Fibroblast of mammary gland (primary cell): ENCODE results near the gene DCHS1.

Experiments used
- DNase-seq: peaks from one replicate; pipeline ENCODE4 v3.0.0-alpha.2; 2010; ENCODE audit warnings: low read depth
- H3K4me3 ChIP-seq: 2 replicates; pipeline ENCODE4 v1.5.1; 2011; ENCODE audit warnings: low read depth, mild to moderate bottlenecking, low read length, moderate library complexity; ENCODE audit not compliant: control insufficient read depth
- TF ChIP-seq, protein P1 (sequence below): conservative IDR thresholded peaks from 2 replicates; pipeline ENCODE4 v1.5.1; 2011; ENCODE audit warnings: low read depth, low read length, inconsistent platforms; ENCODE audit not compliant: control insufficient read depth, insufficient read depth

The DCHS1 gene

DNA sequence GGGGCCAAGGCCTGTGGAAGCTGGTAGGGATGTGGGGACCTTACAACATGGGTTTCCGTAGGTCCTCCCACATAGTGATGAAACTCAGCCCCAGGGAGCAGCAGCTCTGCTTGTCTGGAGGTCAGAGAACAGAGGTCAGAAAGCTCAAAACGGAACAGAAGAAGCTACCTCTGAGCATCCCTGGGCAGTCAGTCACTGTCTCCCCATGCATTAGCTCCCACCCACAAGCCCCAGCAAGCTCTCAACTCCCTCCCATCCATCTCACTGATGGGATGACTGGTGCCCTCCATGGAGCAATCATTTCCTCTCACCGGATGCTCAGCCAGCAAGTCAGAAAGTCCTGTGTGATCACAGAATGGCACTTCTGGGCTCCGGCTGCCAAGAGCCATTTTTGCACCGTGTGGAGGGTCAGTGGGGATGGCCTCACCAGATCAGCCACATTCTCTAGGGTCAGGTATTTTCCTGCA, 38.3 kb downstream of the DCHS1 start:
- TF ChIP-seq, protein P1, sequence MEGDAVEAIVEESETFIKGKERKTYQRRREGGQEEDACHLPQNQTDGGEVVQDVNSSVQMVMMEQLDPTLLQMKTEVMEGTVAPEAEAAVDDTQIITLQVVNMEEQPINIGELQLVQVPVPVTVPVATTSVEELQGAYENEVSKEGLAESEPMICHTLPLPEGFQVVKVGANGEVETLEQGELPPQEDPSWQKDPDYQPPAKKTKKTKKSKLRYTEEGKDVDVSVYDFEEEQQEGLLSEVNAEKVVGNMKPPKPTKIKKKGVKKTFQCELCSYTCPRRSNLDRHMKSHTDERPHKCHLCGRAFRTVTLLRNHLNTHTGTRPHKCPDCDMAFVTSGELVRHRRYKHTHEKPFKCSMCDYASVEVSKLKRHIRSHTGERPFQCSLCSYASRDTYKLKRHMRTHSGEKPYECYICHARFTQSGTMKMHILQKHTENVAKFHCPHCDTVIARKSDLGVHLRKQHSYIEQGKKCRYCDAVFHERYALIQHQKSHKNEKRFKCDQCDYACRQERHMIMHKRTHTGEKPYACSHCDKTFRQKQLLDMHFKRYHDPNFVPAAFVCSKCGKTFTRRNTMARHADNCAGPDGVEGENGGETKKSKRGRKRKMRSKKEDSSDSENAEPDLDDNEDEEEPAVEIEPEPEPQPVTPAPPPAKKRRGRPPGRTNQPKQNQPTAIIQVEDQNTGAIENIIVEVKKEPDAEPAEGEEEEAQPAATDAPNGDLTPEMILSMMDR, result no peak
- peak overlapping the region; percentile 2 for H3K4me3 ChIP-seq
- peak; percentile 35 for DNase-seq

DNA sequence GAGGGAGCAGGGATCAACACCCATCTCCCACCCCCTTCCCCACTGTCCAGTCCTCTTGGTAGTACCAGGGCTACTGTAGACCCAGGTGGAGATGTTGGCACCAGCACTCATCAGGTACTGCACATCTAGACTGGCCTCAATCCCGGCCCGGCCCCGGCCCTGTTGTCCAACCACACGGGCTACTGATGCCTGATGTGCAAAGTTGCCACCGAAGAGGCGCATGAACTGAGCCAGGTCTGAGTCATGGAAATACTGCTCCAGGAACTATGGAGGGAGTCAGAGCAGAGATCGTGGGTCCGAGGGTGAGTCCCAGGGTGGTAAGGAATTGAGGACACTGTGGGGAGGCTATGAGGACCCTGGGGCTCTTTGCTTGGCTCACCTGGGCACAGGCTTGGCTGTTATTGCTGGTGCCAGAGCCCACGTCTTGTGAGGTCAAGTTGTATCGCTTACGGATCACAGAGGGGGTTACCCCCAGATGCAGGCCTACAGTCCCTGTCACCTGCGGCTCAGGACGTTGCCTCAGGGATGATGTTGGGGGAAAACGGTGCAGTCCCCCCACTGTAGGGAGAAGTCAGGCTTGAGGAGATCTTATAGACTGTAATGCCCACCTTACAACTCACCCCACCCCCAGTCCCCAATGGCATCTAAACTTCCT, 38.9 kb downstream of the DCHS1 start:
- H3K4me3 ChIP-seq, result no peak overlapping the region
- no peak for DNase-seq
- TF ChIP-seq, protein P1, result no peak

DNA sequence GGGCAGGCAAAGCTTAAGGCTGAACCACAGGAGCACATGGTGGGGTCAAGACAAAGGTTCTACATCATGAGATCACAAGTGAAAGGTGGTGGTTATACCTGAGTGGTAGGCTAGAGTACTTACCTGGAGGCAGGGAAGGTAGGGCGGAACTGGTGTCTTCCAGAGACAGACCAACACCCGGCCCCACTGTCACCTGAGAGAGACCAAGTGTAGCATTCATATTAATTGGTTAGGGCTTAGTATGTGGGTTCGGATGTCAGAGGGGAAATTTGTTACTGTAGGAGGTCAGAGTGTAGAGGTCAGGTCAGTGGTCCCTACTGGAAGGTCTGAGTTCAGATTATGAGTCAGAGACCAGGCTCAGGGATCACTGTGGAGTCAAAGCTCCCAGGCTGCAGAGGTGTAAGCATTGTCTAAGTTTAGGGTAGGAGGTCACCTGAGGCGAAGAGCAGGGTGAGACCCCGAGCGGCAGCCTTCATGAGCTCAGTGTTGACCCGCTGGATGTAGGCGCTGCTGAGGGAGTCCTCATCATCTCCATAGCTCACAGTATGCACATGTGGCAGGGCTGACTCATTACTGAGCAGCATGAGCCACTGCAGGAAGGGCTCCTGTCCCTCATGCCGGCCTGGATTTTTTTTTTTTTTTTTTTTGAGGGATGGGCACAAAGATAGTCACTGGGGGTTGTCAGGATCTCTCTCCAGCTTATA, 39.6 kb downstream of the DCHS1 start:
- no peak overlapping the region for H3K4me3 ChIP-seq
- TF ChIP-seq, protein P1, result no peak
- peak; percentile 65 for DNase-seq

DNA sequence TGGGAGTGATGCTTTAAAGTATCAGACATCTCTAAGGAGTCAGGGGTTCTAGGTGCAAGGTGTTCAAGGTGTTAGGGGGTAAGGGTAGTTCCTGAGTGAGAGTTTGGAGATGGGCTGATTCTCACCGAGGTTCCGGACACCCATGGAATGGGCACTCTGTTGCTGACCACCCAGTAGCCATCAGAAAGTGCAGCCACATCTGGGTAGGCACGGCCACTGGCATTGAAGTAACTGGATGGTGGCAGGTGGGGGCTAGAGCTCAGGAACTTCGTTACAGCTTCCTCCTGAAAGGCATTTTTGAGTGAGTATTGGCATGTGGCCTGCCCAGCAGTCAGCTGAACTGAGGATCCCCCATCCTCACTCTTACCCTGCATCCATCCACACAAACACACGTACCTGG, 40.6 kb downstream of the DCHS1 start:
- DNase-seq, result no peak
- H3K4me3 ChIP-seq, result no peak overlapping the region
- TF ChIP-seq, protein P1, result no peak

DNA sequence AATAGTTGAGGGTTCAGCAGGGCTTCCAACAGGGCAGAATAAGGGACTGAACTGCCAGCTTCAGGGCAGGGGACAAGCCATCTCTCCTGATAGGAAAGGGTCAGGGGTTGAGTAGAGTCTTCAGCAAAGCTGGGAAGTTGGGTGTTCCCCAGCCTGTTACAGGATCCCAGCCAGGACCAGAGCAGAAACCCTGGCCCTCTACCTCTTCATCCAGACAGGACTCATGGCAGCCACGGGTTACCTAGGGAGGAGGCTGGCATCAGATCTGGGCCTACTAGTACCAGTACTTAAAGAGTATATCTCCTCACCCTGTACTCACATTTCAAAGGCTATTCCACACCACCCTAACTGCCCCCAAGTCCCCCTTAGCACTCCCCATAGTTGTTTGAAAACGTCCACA, 41.2 kb downstream of the DCHS1 start:
- DNase-seq, result no peak
- TF ChIP-seq, protein P1, result no peak
- no peak overlapping the region for H3K4me3 ChIP-seq

DNA sequence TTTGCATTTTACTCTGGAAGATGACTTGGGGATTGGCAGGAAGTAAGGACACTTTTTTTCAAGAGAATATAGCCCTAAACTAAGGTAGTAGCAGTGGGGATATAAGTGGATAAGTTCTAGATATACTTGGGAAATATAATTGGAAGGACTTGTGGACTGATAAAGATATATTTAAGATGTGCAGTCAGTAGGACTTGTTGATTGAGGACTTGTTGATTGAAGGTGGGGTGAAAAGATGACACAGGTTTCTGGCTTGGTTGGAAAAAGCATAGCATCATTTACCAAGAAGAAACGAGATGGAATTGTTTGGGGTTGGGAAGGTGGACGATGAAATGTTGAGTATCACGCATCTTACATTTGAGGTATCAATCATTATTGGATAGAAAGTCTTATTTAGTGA, 42.1 kb downstream of the DCHS1 start:
- no peak overlapping the region for H3K4me3 ChIP-seq
- TF ChIP-seq, protein P1, result no peak
- no peak for DNase-seq
